Transverse colon (tissue), 4 donors: Measurements from ENCODE around the gene NKG7.

ENCODE experiments used
- EP300 ChIP-seq: sonication (generic); formaldehyde crosslinking; IDR thresholded peaks from one replicate; pipeline ENCODE4 v1.6.1; 2017; ENCODE audit warnings: antibody characterized with exemption, low read depth
- POLR2A ChIP-seq: fragments of 450-650 bp; IDR thresholded peaks from one replicate; pipeline ENCODE4 v1.6.1; 2016; ENCODE audit warnings: antibody characterized with exemption, mild to moderate bottlenecking, moderate library complexity
- POLR2AphosphoS5 ChIP-seq, 3 donors: sonication (generic); formaldehyde crosslinking; IDR thresholded peaks; one replicate each; pipeline ENCODE4 v1.6.1; 2016; ENCODE audit warnings: antibody characterized with exemption in 3 of 3
- TF ChIP-seq, protein P1 (sequence below), 5 experiments: fragments of 200-600 bp in 3 of 5; fragments of 450-650 bp in 2 of 5; sonication (generic) in 3 of 5; IDR thresholded peaks; 1 replicate in 2 of 5; 2 replicates in 3 of 5; pipeline ENCODE4 v1.5.1; 2016 to 2017; ENCODE audit warnings: antibody characterized with exemption in 5 of 5, inconsistent platforms in 3 of 5, mild to moderate bottlenecking in 2 of 5, moderate library complexity in 1 of 5

DNA sequence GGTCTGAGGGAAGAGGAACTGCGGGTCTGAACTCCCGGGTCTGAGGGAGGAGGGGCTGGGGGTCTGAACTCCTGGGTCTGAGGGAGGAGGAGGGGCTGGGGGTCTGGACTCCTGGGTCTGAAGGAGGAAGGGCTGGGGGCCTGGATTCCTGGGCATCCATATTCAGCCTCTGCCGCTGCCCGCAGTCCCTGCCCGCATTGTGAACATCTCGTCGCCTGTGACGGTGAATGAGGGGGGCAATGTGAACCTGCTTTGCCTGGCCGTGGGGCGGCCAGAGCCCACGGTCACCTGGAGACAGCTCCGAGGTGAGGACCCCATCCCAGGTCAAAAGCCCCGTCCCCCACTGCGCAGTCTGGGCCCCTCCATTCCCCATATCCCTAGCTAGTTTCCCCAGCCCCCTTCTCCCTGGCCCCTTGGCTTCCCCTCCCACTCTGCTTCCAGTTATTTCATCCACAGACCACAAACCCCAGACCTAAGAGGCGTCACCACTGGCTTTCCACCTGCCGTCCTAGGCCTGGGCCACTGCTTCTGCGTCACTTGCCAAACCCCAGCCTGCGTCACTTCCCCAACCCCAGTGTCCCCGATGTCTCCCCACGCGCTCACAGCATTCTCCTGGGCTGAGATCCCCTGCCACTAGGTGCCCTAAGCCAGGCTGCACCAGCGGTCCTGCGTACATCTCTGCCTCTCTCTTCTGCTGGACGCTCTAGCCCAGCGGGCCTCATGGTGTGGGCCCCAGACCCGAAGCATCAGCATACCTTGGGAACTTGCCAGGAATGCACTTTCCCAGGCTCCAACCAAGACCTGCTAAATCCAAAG is 47.1 kb downstream of the NKG7 start:
- TF ChIP-seq, protein P1, sequence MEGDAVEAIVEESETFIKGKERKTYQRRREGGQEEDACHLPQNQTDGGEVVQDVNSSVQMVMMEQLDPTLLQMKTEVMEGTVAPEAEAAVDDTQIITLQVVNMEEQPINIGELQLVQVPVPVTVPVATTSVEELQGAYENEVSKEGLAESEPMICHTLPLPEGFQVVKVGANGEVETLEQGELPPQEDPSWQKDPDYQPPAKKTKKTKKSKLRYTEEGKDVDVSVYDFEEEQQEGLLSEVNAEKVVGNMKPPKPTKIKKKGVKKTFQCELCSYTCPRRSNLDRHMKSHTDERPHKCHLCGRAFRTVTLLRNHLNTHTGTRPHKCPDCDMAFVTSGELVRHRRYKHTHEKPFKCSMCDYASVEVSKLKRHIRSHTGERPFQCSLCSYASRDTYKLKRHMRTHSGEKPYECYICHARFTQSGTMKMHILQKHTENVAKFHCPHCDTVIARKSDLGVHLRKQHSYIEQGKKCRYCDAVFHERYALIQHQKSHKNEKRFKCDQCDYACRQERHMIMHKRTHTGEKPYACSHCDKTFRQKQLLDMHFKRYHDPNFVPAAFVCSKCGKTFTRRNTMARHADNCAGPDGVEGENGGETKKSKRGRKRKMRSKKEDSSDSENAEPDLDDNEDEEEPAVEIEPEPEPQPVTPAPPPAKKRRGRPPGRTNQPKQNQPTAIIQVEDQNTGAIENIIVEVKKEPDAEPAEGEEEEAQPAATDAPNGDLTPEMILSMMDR (IDR thresholded peaks at IDR 0.05), result no peak
- no peak for TF ChIP-seq POLR2A
- no peak for TF ChIP-seq POLR2AphosphoS5 (IDR thresholded peaks at IDR 0.05)
- no peak for TF ChIP-seq EP300
